K562 (cell line): ENCODE data around the gene CELA1. TPM values are rescaled to one million over a fixed set of nuclear protein-coding genes. Genes with fewer than 3 reads are reported as not detected.

Experiments used
- CTCF ChIP-seq, 3 experiments: IDR thresholded peaks in 2 of 3; conservative IDR thresholded peaks in 1 of 3; 2 replicates each; pipeline ENCODE4 v1.5.1; 2011 to 2012; ENCODE audit warnings: low read length in 3 of 3, mild to moderate bottlenecking in 3 of 3, control low read depth in 2 of 3, improper control_type of control experiment in 1 of 3, inconsistent platforms in 1 of 3, low read depth in 1 of 3, mixed read lengths in 1 of 3, moderate library complexity in 1 of 3; ENCODE audit not compliant: insufficient read depth in 2 of 3
- E2F1 ChIP-seq: sonication (generic); formaldehyde crosslinking; IDR thresholded peaks from 2 replicates; pipeline ENCODE4 v1.8.1; 2023; ENCODE audit warnings: mild to moderate bottlenecking, missing genetic modification reagents, moderate library complexity
- FOXK1 ChIP-seq: sonication (generic); formaldehyde crosslinking; IDR thresholded peaks from 2 replicates; pipeline ENCODE4 v1.8.0; 2022; ENCODE audit warnings: missing genetic modification reagents, mild to moderate bottlenecking, borderline replicate concordance
- FOXP1 ChIP-seq: sonication (generic); formaldehyde crosslinking; IDR thresholded peaks from 2 replicates; pipeline ENCODE4 v1.8.0; 2022; ENCODE audit warnings: mild to moderate bottlenecking, missing genetic modification reagents
- GABPB1 ChIP-seq: sonication (generic); formaldehyde crosslinking; IDR thresholded peaks from 2 replicates; pipeline ENCODE4 v1.8.0; 2022; ENCODE audit warnings: mild to moderate bottlenecking, missing genetic modification reagents
- IFI16 ChIP-seq: fragments of 250-450 bp; sonication (Bioruptor Pico); IDR thresholded peaks from 2 replicates; pipeline ENCODE4 v2.1.2; 2022; ENCODE audit warnings: mild to moderate bottlenecking, inconsistent platforms
- ILF3 ChIP-seq: fragments of 450-650 bp; IDR thresholded peaks from 2 replicates; pipeline ENCODE4 v1.6.1; 2018; ENCODE audit warnings: antibody characterized with exemption, mild to moderate bottlenecking, moderate library complexity, borderline replicate concordance
- MTA3 ChIP-seq: fragments of 450-650 bp; formaldehyde crosslinking; IDR thresholded peaks from 2 replicates; pipeline ENCODE4 v1.6.1; 2017; ENCODE audit warnings: mild to moderate bottlenecking, borderline replicate concordance
- NUFIP1 ChIP-seq: fragments of 450-650 bp; IDR thresholded peaks from 2 replicates; pipeline ENCODE4 v1.6.1; 2018; ENCODE audit not compliant: partially characterized antibody
- PCBP1 ChIP-seq: fragments of 200-400 bp; formaldehyde crosslinking; IDR thresholded peaks from 2 replicates; pipeline ENCODE4 v1.6.1; 2018; ENCODE audit warnings: mild to moderate bottlenecking, low read depth, low read length; ENCODE audit not compliant: poor library complexity, severe bottlenecking
- RBM17 ChIP-seq: fragments of 200-400 bp; formaldehyde crosslinking; IDR thresholded peaks from 2 replicates; pipeline ENCODE4 v1.6.1; 2017; ENCODE audit warnings: low read depth, mild to moderate bottlenecking, low read length, borderline replicate concordance
- RBM34 ChIP-seq: fragments of 200-400 bp; formaldehyde crosslinking; IDR thresholded peaks from 2 replicates; pipeline ENCODE4 v1.6.1; 2018; ENCODE audit warnings: low read length, borderline replicate concordance; ENCODE audit not compliant: insufficient read depth
- RCOR1 ChIP-seq, 2 experiments: IDR thresholded peaks; 2 replicates each; pipeline ENCODE4 v1.6.1; 2012; ENCODE audit warnings: low read depth in 2 of 2, low read length in 2 of 2, borderline replicate concordance in 1 of 2, improper control_type of control experiment in 1 of 2
- SAP30 ChIP-seq: fragments of 200-600 bp; sonication (generic); IDR thresholded peaks from 2 replicates; pipeline ENCODE4 v1.6.1; 2012; ENCODE audit warnings: borderline replicate concordance, low read depth, mild to moderate bottlenecking, moderate library complexity, low read length, control low read depth, inconsistent platforms; ENCODE audit not compliant: insufficient read depth, poor library complexity, severe bottlenecking
- SIN3A ChIP-seq, 2 experiments: fragments of 150-350 bp in 1 of 2; IDR thresholded peaks; 2 replicates each; pipeline ENCODE4 v1.6.1; 2011 to 2016; ENCODE audit warnings: borderline replicate concordance in 2 of 2, low read depth in 2 of 2, low read length in 2 of 2, mild to moderate bottlenecking in 2 of 2, moderate library complexity in 2 of 2; ENCODE audit not compliant: control insufficient read depth in 1 of 2
- TAF9B ChIP-seq: fragments of 450-650 bp; IDR thresholded peaks from 2 replicates; pipeline ENCODE4 v1.6.1; 2018; ENCODE audit warnings: mild to moderate bottlenecking; ENCODE audit not compliant: partially characterized antibody
- TBL1XR1 ChIP-seq, 2 experiments: IDR thresholded peaks; 2 replicates each; pipeline ENCODE4 v1.6.1; 2012; ENCODE audit warnings: improper control_type of control experiment in 2 of 2, low read length in 2 of 2, mild to moderate bottlenecking in 1 of 2
- TRIM24 ChIP-seq, 2 experiments: fragments of 450-650 bp; IDR thresholded peaks; 2 replicates each; pipeline ENCODE4 v1.6.1; 2016
- ZNF174 ChIP-seq: fragments of 250-450 bp; sonication (Bioruptor Pico); IDR thresholded peaks from 2 replicates; pipeline ENCODE4 v1.4.0; 2020; ENCODE audit warnings: mild to moderate bottlenecking
- ZNF512 ChIP-seq: IDR thresholded peaks from 2 replicates; pipeline ENCODE4 v1.6.1; 2016; ENCODE audit warnings: missing genetic modification characterization, missing compliant biosample characterization
- ZNF76 ChIP-seq: fragments of 250-450 bp; sonication (Bioruptor Pico); IDR thresholded peaks from 2 replicates; pipeline ENCODE4 v1.4.0; 2020; ENCODE audit warnings: mild to moderate bottlenecking, moderate library complexity, borderline replicate concordance
- polyA plus RNA-seq, 8 experiments: library from polyadenylated mRNA; depleted of rRNA in 4 of 8; stranded (reverse) in 5 of 8; unstranded in 3 of 8; fragments of >200 nt; fragmentation: Nextera tagmentation in 2 of 8; fragmentation: Illumina TruSeq in 1 of 8; extraction: Ambion mirVana in 2 of 8; extraction: Trizol in 1 of 8; gene quantifications; 2 replicates each; pipeline versions ENCODE4 v1.2.1 to v1.2.3, GENCODE V29; 2011 to 2014; ENCODE audit warnings: inconsistent platforms in 1 of 8, missing spikeins in 1 of 8
- total RNA-seq, 7 experiments: library from RNA; depleted of rRNA in 6 of 7; stranded (reverse); fragments of >200 nt in 6 of 7; fragmentation: Illumina TruSeq in 2 of 7; extraction: Trizol in 2 of 7; gene quantifications; 2 replicates each; pipeline versions ENCODE4 v1.2.1 to v1.2.3, GENCODE V29; 2011 to 2021; ENCODE audit warnings: low replicate concordance in 1 of 7
- TF ChIP-seq, protein P1 (sequence below): sonication (generic); formaldehyde crosslinking; IDR thresholded peaks from 2 replicates; pipeline ENCODE4 v1.8.0; 2022; ENCODE audit warnings: mild to moderate bottlenecking, low read depth, missing genetic modification reagents

CELA1 gene
- total and polyA plus RNA-seq, 9 of the 15 experiments (the other 6 are each of a cell fraction or from before 2014, with no cell fraction given): 0.06 to 0.27 (median 0.22) TPM; not detected in 6

GRCh38 chr12:51362747-51363342 is 16.4 kb upstream of the CELA1 start (continued):
- TF ChIP-seq ZNF512 (tag) (no peak), GABPB1 (CRISPR knock-in tag) (no peak), ILF3 (no peak), ZNF76 (no peak), TBL1XR1 (IDR thresholded peaks at IDR 0.05; ENCODE audit: low read length in 2 of 2) (0 out of 4 replicates have a peak, but pooled peaks of 1 of the 2 experiments have one; percentile 16), PCBP1 (no peak), RCOR1 (IDR thresholded peaks at IDR 0.05; ENCODE audit: borderline replicate concordance in 1 of 2, low read depth in 2 of 2, low read length in 2 of 2) (peak; percentile 76 to 96), FOXP1 (no peak), IFI16 (CRISPR knock-in tag) (no peak), E2F1 (CRISPR knock-in tag) (no peak), MTA3 (no peak), TAF9B (no peak), NUFIP1 (no peak), TRIM24 (IDR thresholded peaks at IDR 0.05) (no peak), ZNF174 (CRISPR knock-in tag) (no peak), FOXK1 (no peak), SIN3A (IDR thresholded peaks at IDR 0.05; ENCODE audit: borderline replicate concordance in 2 of 2, control insufficient read depth in 1 of 2, low read depth in 2 of 2, low read length in 2 of 2) (no peak), RBM34 (no peak), RBM17 (no peak), CTCF (IDR thresholded peaks at IDR 0.05 in 2 of 3, conservative IDR thresholded peaks at IDR 0.05 in 1 of 3; ENCODE audit: insufficient read depth in 2 of 3, low read depth in 1 of 3, low read length in 3 of 3) (no peak), SAP30 (no peak)
- TF ChIP-seq, protein P1, sequence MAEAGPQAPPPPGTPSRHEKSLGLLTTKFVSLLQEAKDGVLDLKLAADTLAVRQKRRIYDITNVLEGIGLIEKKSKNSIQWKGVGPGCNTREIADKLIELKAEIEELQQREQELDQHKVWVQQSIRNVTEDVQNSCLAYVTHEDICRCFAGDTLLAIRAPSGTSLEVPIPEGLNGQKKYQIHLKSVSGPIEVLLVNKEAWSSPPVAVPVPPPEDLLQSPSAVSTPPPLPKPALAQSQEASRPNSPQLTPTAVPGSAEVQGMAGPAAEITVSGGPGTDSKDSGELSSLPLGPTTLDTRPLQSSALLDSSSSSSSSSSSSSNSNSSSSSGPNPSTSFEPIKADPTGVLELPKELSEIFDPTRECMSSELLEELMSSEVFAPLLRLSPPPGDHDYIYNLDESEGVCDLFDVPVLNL (CRISPR knock-in tag): no peak
